HG02852 (cell line): Measurements from ENCODE around the gene SCAPER.
"Not testable (repeated sequence)": the region's sequence is repeated elsewhere in the genome, so short reads cannot be mapped to it uniquely, and the experiment has no call there.

Experiments
- ATAC-seq: cut with Tn5 transposase; IDR thresholded peaks from one replicate; pipeline ENCODE4 v1.9.1; 2021; ENCODE audit warnings: mild to moderate bottlenecking, moderate library complexity; ENCODE audit not compliant: unreplicated experiment

SCAPER gene

GRCh38 chr15:76584868-76585575, 320.1 kb downstream of the SCAPER start:
- no peak for ATAC-seq

- no peak for ATAC-seq
Measured at GRCh38 chr15:76582550-76582949, 322.6 kb downstream of the SCAPER start.

- ATAC-seq: no peak
Measured at GRCh38 chr15:76577879-76578512, 327.1 kb downstream of the SCAPER start.

- ATAC-seq: no peak
Measured at GRCh38 chr15:76576523-76577279, 328.4 kb downstream of the SCAPER start.

- ATAC-seq: peak; percentile 43
Measured at GRCh38 chr15:76575679-76576078, 329.5 kb downstream of the SCAPER start.

- peak; percentile 95 for ATAC-seq
Measured at GRCh38 chr15:76575274-76575673, 329.9 kb downstream of the SCAPER start.

GRCh38 chr15:76572983-76573314, 332.2 kb downstream of the SCAPER start:
- ATAC-seq: no peak

- no peak for ATAC-seq
Measured at GRCh38 chr15:76566276-76566675, 338.9 kb downstream of the SCAPER start.

GRCh38 chr15:76565366-76565765, 339.8 kb downstream of the SCAPER start:
- no peak for ATAC-seq

- ATAC-seq: no peak
Measured at GRCh38 chr15:76555247-76555646, 349.9 kb downstream of the SCAPER start.

- no peak for ATAC-seq
Measured at GRCh38 chr15:76553564-76553963, 351.6 kb downstream of the SCAPER start.

GRCh38 chr15:76553102-76553501, 352.0 kb downstream of the SCAPER start:
- no peak for ATAC-seq

- ATAC-seq: no peak
Measured at GRCh38 chr15:76546805-76547204, 358.3 kb downstream of the SCAPER start.

- ATAC-seq: no peak
Measured at GRCh38 chr15:76533995-76534394, 371.1 kb downstream of the SCAPER start.

GRCh38 chr15:76533060-76533820, 371.9 kb downstream of the SCAPER start:
- ATAC-seq: no peak

GRCh38 chr15:76529911-76530310, 375.2 kb downstream of the SCAPER start:
- no peak for ATAC-seq

- ATAC-seq: no peak
Measured at GRCh38 chr15:76526111-76526510, 379.0 kb downstream of the SCAPER start.

- no peak for ATAC-seq
Measured at GRCh38 chr15:76517910-76518309, 387.2 kb downstream of the SCAPER start.

GRCh38 chr15:76514282-76514681, 390.9 kb downstream of the SCAPER start:
- ATAC-seq: no peak

- no peak for ATAC-seq
Measured at GRCh38 chr15:76512971-76513370, 392.2 kb downstream of the SCAPER start.

- ATAC-seq: not testable (repeated sequence)
Measured at GRCh38 chr15:76510663-76511062, 394.5 kb downstream of the SCAPER start.
